ENCODE measurements around the gene HSD11B2. TPM values are rescaled to one million over a fixed set of nuclear protein-coding genes. Genes with fewer than 3 reads are reported as not detected.

HSD11B2 gene
- total and polyA plus RNA-seq, 10 donors: 0.85 to 18.3 (median 4.2) TPM

DNA sequence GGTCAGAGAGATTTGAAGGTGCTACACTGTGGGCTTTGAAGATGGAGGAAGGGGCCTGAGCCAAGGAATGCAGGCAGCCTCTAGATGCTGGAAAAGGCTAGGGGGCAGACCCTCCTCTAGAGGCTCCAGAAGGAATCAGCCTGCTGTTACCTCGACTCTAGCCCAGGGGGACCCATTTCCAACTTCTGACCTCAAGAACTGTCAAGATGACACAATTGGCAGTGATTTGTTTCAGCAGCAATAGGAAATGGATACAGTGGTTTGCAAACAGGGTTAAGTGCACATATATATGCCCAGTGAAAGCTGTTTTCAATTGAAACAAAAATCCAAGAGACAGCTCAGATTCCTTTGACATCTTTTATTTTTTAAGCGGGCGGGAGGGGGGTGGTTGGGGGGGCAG lies 11.0 kb upstream of the HSD11B2 start:
- Histone ChIP-seq H3K4me1 (peaks cover 1 to 23% (median 19%) of the 10 kb centered on the region in 6 donors), H3K9me3 (no peaks in the 10 kb centered on the region), H3K36me3 (no peaks in the 10 kb centered on the region), H3K4me3 (no peak overlapping the region), H3K27ac (no peak overlapping the region), H3K27me3 (replicated peaks in 1 of 7) (peaks cover 0 to 38% (median 0%) of the 10 kb centered on the region in 7 donors)
- WGBS, 5 donors: 68 to 78% (median 76%) methylated on average over 3 of the region's 3 CpGs
- intact Hi-C loops (cut with DNase I; ENCODE audit: low total_unique reads): no loop called here
- no peak for DNase-seq
- TF ChIP-seq POLR2A (IDR thresholded peaks at IDR 0.05) (no peak), POLR2AphosphoS5 (IDR thresholded peaks at IDR 0.05) (no peak)
- TF ChIP-seq, protein P1, sequence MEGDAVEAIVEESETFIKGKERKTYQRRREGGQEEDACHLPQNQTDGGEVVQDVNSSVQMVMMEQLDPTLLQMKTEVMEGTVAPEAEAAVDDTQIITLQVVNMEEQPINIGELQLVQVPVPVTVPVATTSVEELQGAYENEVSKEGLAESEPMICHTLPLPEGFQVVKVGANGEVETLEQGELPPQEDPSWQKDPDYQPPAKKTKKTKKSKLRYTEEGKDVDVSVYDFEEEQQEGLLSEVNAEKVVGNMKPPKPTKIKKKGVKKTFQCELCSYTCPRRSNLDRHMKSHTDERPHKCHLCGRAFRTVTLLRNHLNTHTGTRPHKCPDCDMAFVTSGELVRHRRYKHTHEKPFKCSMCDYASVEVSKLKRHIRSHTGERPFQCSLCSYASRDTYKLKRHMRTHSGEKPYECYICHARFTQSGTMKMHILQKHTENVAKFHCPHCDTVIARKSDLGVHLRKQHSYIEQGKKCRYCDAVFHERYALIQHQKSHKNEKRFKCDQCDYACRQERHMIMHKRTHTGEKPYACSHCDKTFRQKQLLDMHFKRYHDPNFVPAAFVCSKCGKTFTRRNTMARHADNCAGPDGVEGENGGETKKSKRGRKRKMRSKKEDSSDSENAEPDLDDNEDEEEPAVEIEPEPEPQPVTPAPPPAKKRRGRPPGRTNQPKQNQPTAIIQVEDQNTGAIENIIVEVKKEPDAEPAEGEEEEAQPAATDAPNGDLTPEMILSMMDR (IDR thresholded peaks at IDR 0.05 in 8 of 11, conservative IDR thresholded peaks at IDR 0.05 in 3 of 11): no peak

DNA sequence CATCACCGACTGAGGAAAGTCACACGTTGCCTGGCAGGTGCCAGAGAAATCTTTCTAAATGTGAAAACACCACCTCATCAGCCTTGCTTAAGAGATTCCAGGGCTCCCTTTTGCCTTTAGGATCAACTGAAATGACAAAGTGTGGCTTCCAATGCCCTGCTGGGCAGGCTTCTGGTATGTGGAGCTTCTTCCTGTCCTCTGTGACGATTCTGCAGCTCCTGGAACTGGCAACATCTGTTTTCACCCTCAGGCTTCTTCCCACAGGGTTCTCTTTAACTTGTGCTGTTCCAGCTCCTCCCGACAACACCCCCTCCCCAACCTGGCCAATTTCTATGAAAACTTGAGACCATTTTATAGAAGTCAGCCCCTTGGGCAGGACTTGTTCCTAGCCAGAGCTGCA lies 9.9 kb upstream of the HSD11B2 start:
- TF ChIP-seq POLR2AphosphoS5 (IDR thresholded peaks at IDR 0.05) (no peak), POLR2A (IDR thresholded peaks at IDR 0.05) (no peak)
- TF ChIP-seq, protein P1 (IDR thresholded peaks at IDR 0.05 in 8 of 11, conservative IDR thresholded peaks at IDR 0.05 in 3 of 11): no peak

DNA sequence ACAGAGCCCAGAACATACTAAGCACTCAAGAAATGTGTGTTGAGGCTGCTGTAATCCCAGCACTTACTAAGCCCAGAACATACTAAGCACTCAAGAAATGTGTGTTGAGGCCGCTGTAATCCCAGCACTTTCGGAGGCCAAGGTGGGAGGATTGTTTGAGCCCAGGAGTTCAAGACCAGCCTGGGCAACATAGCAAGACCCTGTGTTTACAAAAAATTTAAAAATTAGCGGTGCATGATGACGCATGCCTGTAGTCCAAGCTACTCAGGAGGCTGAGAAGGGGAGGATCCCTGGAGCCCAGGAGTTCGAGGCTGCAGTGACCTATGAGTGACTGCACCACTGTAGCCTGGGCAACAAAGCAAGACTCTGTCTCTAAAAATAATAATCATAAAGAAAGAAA lies 7.9 kb upstream of the HSD11B2 start:
- 86 to 93% (median 89%) methylated on average over 5 of the region's 5 CpGs for WGBS, 5 donors
- H3K9me3 ChIP-seq: no peaks in the 10 kb centered on the region
- DNase-seq: no peak
- H3K27ac ChIP-seq: no peak overlapping the region
- H3K4me3 ChIP-seq: no peak overlapping the region
- TF ChIP-seq POLR2AphosphoS5 (IDR thresholded peaks at IDR 0.05) (no peak), POLR2A (IDR thresholded peaks at IDR 0.05) (no peak)
- TF ChIP-seq, protein P1 (IDR thresholded peaks at IDR 0.05 in 8 of 11, conservative IDR thresholded peaks at IDR 0.05 in 3 of 11): no peak
- H3K4me1 ChIP-seq: peaks cover 0 to 4% (median 1%) of the 10 kb centered on the region in 6 donors
- H3K36me3 ChIP-seq: no peaks in the 10 kb centered on the region
- H3K27me3 ChIP-seq (replicated peaks in 1 of 7): peaks cover 0 to 24% (median 0%) of the 10 kb centered on the region in 7 donors
- intact Hi-C loops (cut with DNase I; ENCODE audit: low total_unique reads): no loop called here

More for the DNA sequence above, 9.9 kb upstream of the HSD11B2 start:
- Histone ChIP-seq H3K36me3 (no peaks in the 10 kb centered on the region), H3K27me3 (replicated peaks in 1 of 7) (peaks cover 0 to 34% (median 0%) of the 10 kb centered on the region in 7 donors), H3K4me3 (no peak overlapping the region), H3K27ac (no peak overlapping the region), H3K4me1 (peaks cover 0 to 12% (median 10%) of the 10 kb centered on the region in 6 donors), H3K9me3 (no peaks in the 10 kb centered on the region)
- 80 to 95% (median 88%) methylated on average over 4 of the region's 4 CpGs for WGBS, 5 donors
- intact Hi-C loops (cut with DNase I; ENCODE audit: low total_unique reads): no loop called here
- DNase-seq: no peak

DNA sequence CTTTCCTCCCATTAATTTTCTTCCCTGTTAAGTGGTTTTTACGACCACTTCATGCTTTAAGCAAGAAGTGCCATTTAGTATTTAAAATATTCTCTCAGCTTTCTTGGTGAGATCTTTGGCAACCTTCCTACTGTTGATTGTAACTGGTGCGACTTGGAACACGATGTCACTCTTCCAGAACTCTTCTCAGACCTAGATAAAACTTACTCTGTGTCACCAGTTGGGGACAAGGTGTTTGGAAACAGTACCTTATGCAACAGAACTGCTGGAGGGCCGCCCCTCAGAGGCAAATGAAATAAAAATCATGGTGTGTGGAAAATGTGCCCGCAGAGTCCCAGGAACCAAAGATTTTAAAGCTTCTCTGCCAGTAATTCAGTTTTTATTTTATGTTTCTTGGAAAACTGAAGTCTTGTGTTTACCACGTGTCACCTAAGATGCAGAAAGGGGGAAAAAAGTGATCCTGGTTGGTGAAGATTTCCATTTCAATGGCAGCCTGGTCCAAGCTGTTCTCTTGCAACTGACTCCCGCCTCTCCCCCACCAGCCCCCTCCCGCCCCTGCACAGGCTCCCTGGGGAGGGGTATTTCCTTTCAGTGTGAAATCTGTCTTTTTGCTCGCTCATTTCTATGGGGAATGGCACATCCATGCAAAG lies 7.2 kb upstream of the HSD11B2 start:
- no peak for DNase-seq
- 50 to 60% (median 54%) methylated on average over 9 of the region's 9 CpGs for WGBS, 5 donors
- Histone ChIP-seq H3K36me3 (no peaks in the 10 kb centered on the region), H3K4me3 (no peak overlapping the region), H3K27ac (no peak overlapping the region), H3K9me3 (no peaks in the 10 kb centered on the region), H3K4me1 (peaks cover 3 to 11% (median 8%) of the 10 kb centered on the region in 6 donors), H3K27me3 (replicated peaks in 1 of 7) (peaks cover 0 to 30% (median 0%) of the 10 kb centered on the region in 7 donors)
- TF ChIP-seq POLR2AphosphoS5 (IDR thresholded peaks at IDR 0.05) (no peak), POLR2A (IDR thresholded peaks at IDR 0.05) (no peak)
- TF ChIP-seq, protein P1 (IDR thresholded peaks at IDR 0.05 in 8 of 11, conservative IDR thresholded peaks at IDR 0.05 in 3 of 11): no peak
- intact Hi-C loops (cut with DNase I; ENCODE audit: low total_unique reads): no loop called here

All from spleen (tissue), 11 donors.